ENCODE data around the gene PLSCR3.

Gene PLSCR3

GRCh38 chr17:7348478-7349242, 45.7 kb downstream of the PLSCR3 start:
- no peak for DNase-seq (ENCODE audit: low read depth in 3 of 3)

- DNase-seq (ENCODE audit: low read depth in 3 of 3): no peak
Measured at GRCh38 chr17:7347630-7348477, 46.5 kb downstream of the PLSCR3 start.

GRCh38 chr17:7346761-7347614, 47.3 kb downstream of the PLSCR3 start:
- no peak for DNase-seq (ENCODE audit: low read depth in 3 of 3)

- no peak for DNase-seq (ENCODE audit: low read depth in 3 of 3)
Measured at GRCh38 chr17:7343250-7343649, 51.1 kb downstream of the PLSCR3 start.

GRCh38 chr17:7341842-7342241, 52.5 kb downstream of the PLSCR3 start:
- no peak for DNase-seq (ENCODE audit: low read depth in 3 of 3)

- DNase-seq (ENCODE audit: low read depth in 3 of 3): no peak
Measured at GRCh38 chr17:7340179-7340578, 54.1 kb downstream of the PLSCR3 start.
